NT2/D1 (cell line): Measurements from ENCODE around the gene BSPRY.

Experiments
- DNase-seq: peaks from one replicate; pipeline ENCODE4 v3.0.0-alpha.2; 2011; ENCODE audit warnings: low read depth, low spot score
- H3K27me3 ChIP-seq: 2 replicates; pipeline ENCODE4 v1.6.0; 2011; ENCODE audit warnings: mild to moderate bottlenecking; ENCODE audit not compliant: insufficient read length, insufficient read depth
- H3K36me3 ChIP-seq: 2 replicates; pipeline ENCODE4 v1.6.1; 2011; ENCODE audit warnings: mild to moderate bottlenecking, low read length, mixed read lengths; ENCODE audit not compliant: insufficient read depth, insufficient read length
- H3K4me1 ChIP-seq: 2 replicates; pipeline ENCODE4 v1.5.1; 2011; ENCODE audit not compliant: insufficient read depth, insufficient read length
- H3K4me3 ChIP-seq: 2 replicates; pipeline ENCODE4 v1.5.1; 2011; ENCODE audit warnings: low read depth; ENCODE audit not compliant: insufficient read length
- H3K9ac ChIP-seq: 2 replicates; pipeline ENCODE4 v1.6.0; 2011; ENCODE audit warnings: low read depth; ENCODE audit not compliant: insufficient read length
- H3K9me3 ChIP-seq: 2 replicates; pipeline ENCODE4 v1.5.1; 2011; ENCODE audit warnings: mild to moderate bottlenecking, low read length; ENCODE audit not compliant: insufficient read depth
- SUZ12 ChIP-seq: IDR thresholded peaks from 2 replicates; pipeline ENCODE4 v1.6.1; 2011; ENCODE audit not compliant: insufficient read length, insufficient read depth; ENCODE audit errors: extremely low read depth
- YY1 ChIP-seq: IDR thresholded peaks from 2 replicates; pipeline ENCODE4 v1.6.1; 2011; ENCODE audit not compliant: insufficient read length, insufficient read depth
- ZNF274 ChIP-seq: IDR thresholded peaks from 2 replicates; pipeline ENCODE4 v1.6.1; 2011; ENCODE audit warnings: mild to moderate bottlenecking, low read depth, low read length

The BSPRY gene

GRCh38 chr9:113352411-113352810 lies 3.1 kb downstream of the BSPRY start:
- peaks cover 41% of the 10 kb centered on the region for H3K27me3 ChIP-seq
- no peak for DNase-seq
- H3K4me3 ChIP-seq: no peak overlapping the region
- H3K4me1 ChIP-seq: peaks cover 8% of the 10 kb centered on the region
- no peaks in the 10 kb centered on the region for H3K36me3 ChIP-seq
- H3K9ac ChIP-seq: no peak overlapping the region
- TF ChIP-seq SUZ12: no peak
- no peaks in the 10 kb centered on the region for H3K9me3 ChIP-seq

- Histone ChIP-seq H3K4me3 (no peak overlapping the region), H3K36me3 (no peaks in the 10 kb centered on the region), H3K9ac (no peak overlapping the region), H3K4me1 (peaks cover 5% of the 10 kb centered on the region), H3K9me3 (no peaks in the 10 kb centered on the region), H3K27me3 (peaks cover 21% of the 10 kb centered on the region)
- TF ChIP-seq ZNF274 (no peak), SUZ12 (no peak), YY1 (no peak)
- DNase-seq: no peak
Measured at GRCh38 chr9:113355040-113355596, 5.8 kb downstream of the BSPRY start.

- Histone ChIP-seq H3K36me3 (no peaks in the 10 kb centered on the region), H3K9me3 (no peaks in the 10 kb centered on the region), H3K27me3 (peaks cover 7% of the 10 kb centered on the region), H3K4me3 (no peak overlapping the region), H3K9ac (no peak overlapping the region), H3K4me1 (no peaks in the 10 kb centered on the region)
- no peak for TF ChIP-seq YY1
- TF ChIP-seq SUZ12: no peak
- no peak for TF ChIP-seq ZNF274
- DNase-seq: no peak
Measured at GRCh38 chr9:113356686-113357292, 7.4 kb downstream of the BSPRY start.

GRCh38 chr9:113359385-113359784 lies 10.0 kb downstream of the BSPRY start:
- Histone ChIP-seq H3K9me3 (no peaks in the 10 kb centered on the region), H3K27me3 (peaks cover 5% of the 10 kb centered on the region), H3K36me3 (no peaks in the 10 kb centered on the region), H3K4me1 (peaks cover 3% of the 10 kb centered on the region), H3K9ac (no peak overlapping the region), H3K4me3 (no peak overlapping the region)
- DNase-seq: no peak
- TF ChIP-seq ZNF274 (no peak), YY1 (no peak), SUZ12 (no peak)

GRCh38 chr9:113360242-113360842 lies 11.0 kb downstream of the BSPRY start:
- peaks cover 3% of the 10 kb centered on the region for H3K4me1 ChIP-seq
- no peak for DNase-seq
- TF ChIP-seq YY1 (no peak), SUZ12 (no peak), ZNF274 (no peak)
- H3K9me3 ChIP-seq: no peaks in the 10 kb centered on the region
- peaks cover 5% of the 10 kb centered on the region for H3K27me3 ChIP-seq
- H3K4me3 ChIP-seq: no peak overlapping the region
- H3K36me3 ChIP-seq: no peaks in the 10 kb centered on the region
- no peak overlapping the region for H3K9ac ChIP-seq

GRCh38 chr9:113361304-113362018 lies 12.1 kb downstream of the BSPRY start:
- no peak for DNase-seq
- H3K36me3 ChIP-seq: no peaks in the 10 kb centered on the region
- no peak overlapping the region for H3K9ac ChIP-seq
- H3K9me3 ChIP-seq: no peaks in the 10 kb centered on the region
- H3K4me1 ChIP-seq: peaks cover 3% of the 10 kb centered on the region
- peaks cover 5% of the 10 kb centered on the region for H3K27me3 ChIP-seq
- H3K4me3 ChIP-seq: no peak overlapping the region
- TF ChIP-seq SUZ12: no peak
- TF ChIP-seq YY1: no peak

- H3K36me3 ChIP-seq: no peaks in the 10 kb centered on the region
- no peak overlapping the region for H3K4me3 ChIP-seq
- no peak overlapping the region for H3K9ac ChIP-seq
- no peak for DNase-seq
- no peak for TF ChIP-seq SUZ12
- TF ChIP-seq YY1: no peak
- no peak for TF ChIP-seq ZNF274
- H3K9me3 ChIP-seq: no peaks in the 10 kb centered on the region
- H3K27me3 ChIP-seq: peaks cover 5% of the 10 kb centered on the region
- peaks cover 3% of the 10 kb centered on the region for H3K4me1 ChIP-seq
Measured at GRCh38 chr9:113363336-113363735, 14.0 kb downstream of the BSPRY start.
